Fibroblast of pulmonary artery (primary cell): ENCODE data around the gene ITGB3.

Source experiments
- DNase-seq: peaks from one replicate; pipeline ENCODE4 v3.0.0-alpha.2; 2010; ENCODE audit warnings: low read depth
- H3K4me3 ChIP-seq: replicated peaks from 2 replicates; pipeline ENCODE4 v1.5.1; 2011; ENCODE audit warnings: low read depth, mild to moderate bottlenecking, control low read depth, low read length, moderate library complexity
- TF ChIP-seq, protein P1 (sequence below): IDR thresholded peaks from 2 replicates; pipeline ENCODE4 v1.5.1; 2011; ENCODE audit warnings: mild to moderate bottlenecking, control low read depth, low read length, inconsistent platforms; ENCODE audit errors: missing control alignments

Gene ITGB3

DNA sequence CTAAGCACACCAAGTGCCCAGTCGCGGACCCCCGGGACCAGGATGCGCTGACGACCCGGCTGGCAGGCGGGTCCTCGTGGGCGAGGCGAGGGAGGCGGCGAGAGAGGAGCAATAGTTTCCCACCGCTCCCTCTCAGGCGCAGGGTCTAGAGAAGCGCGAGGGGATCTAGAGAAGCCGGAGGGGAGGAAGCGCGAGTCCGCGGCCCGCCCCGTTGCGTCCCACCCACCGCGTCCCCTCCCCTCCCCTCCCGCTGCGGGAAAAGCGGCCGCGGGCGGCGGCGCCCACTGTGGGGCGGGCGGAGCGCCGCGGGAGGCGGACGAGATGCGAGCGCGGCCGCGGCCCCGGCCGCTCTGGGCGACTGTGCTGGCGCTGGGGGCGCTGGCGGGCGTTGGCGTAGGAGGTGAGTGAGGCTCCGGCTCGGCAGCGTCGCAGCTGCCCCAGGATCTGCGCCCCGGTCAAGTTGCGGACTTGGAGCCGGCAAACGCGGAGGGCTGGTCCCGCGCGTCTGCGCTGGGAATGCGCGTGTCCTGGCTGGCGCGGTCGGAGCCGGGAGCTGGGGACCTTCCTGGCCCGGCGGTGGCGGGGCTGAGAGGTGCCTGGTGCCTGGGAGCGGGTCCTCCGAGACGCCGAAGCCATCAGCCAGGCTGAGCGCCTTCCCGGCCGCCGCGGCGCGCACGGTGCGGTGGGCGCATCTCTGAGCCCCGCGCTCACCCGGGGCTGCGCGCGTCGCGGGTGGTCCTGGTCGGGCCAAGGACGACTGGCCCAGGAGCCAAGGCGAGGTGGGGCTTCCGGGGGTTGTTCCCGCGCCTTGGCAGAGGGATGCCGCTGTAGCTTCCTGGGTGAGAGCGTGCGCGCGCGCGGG, at the start of gene ITGB3:
TSS of gene ITGB3 (plus strand) at position 287 of the 862 bp plus-strand sequence. CDS start at position 322, 35 bp downstream.
- peak; percentile 83 for DNase-seq
- peak within 1 kb of the TSS; percentile 66 for H3K4me3 ChIP-seq
- TF ChIP-seq, protein P1, sequence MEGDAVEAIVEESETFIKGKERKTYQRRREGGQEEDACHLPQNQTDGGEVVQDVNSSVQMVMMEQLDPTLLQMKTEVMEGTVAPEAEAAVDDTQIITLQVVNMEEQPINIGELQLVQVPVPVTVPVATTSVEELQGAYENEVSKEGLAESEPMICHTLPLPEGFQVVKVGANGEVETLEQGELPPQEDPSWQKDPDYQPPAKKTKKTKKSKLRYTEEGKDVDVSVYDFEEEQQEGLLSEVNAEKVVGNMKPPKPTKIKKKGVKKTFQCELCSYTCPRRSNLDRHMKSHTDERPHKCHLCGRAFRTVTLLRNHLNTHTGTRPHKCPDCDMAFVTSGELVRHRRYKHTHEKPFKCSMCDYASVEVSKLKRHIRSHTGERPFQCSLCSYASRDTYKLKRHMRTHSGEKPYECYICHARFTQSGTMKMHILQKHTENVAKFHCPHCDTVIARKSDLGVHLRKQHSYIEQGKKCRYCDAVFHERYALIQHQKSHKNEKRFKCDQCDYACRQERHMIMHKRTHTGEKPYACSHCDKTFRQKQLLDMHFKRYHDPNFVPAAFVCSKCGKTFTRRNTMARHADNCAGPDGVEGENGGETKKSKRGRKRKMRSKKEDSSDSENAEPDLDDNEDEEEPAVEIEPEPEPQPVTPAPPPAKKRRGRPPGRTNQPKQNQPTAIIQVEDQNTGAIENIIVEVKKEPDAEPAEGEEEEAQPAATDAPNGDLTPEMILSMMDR = peak; percentile 16

DNA sequence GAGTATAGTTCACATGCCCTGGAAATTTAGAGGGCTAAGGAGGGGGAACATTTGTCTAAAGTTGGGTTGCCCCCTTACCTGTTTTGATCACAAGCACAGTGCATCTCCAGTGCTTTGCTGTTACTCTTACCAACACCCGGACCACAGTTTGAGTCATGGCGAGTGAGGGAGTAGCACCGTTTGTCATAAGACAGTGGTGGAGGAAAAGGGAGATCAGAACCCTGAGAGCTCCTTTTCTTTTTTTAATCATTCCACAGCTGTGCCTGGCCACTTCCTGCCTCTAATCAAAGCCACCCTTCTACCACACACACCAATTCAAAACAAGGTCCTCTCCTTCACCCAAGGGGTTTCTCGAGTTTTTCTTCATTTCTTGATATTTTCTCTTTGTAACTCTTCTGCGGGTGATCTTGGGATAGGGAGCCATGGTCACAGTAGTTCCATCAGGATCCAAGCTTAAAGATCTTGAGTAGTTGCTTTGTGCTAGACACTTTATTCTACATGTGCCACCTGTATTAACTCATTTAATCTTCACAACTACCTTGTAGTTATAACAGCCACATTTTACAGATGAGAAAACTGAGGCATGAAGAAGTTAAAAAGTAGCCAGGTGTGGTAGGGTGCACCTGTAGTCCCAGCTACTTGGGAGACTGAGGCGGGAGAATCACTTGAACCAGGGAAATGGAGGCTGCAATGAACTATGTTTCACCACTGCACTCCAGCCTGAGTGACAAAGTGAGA, 49.5 kb upstream of the ITGB3 start:
- DNase-seq = no peak
- H3K4me3 ChIP-seq = no peak overlapping the region
- TF ChIP-seq, protein P1 = no peak

DNA sequence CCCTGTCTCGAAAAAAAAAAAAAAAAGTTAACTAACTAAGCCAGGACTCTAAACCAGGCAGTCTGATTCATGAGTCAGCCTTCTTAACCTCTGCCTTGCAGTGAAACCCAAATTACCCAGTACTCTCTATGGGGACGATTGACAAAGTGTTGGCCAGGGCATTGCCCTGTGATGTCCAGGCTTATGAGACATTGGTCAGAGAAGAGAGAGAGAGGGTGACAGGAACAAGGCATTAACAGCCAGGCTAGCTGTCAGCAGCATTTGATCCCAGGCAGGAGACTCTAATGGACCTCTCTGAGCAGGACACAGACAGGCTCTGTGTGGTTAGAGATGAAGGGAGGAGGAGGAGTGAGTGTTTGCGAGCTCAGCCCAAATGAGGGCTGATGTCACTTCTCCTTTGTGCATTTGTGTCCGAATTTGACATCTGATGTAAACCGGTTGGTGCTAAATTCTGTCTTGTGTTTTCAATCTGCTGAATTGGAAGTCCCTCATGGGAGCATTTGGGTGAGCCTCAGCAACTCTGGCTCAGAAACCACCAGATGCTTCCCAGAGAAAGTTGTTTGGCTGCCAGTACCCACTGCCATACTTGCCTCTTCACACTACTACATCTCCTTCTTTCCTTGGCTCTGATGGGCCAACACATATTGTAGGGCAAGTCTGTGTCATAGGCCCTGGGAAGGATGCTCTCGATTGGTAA, 48.8 kb upstream of the ITGB3 start:
- TF ChIP-seq, protein P1 = no peak
- DNase-seq = no peak
- H3K4me3 ChIP-seq = no peak overlapping the region

DNA sequence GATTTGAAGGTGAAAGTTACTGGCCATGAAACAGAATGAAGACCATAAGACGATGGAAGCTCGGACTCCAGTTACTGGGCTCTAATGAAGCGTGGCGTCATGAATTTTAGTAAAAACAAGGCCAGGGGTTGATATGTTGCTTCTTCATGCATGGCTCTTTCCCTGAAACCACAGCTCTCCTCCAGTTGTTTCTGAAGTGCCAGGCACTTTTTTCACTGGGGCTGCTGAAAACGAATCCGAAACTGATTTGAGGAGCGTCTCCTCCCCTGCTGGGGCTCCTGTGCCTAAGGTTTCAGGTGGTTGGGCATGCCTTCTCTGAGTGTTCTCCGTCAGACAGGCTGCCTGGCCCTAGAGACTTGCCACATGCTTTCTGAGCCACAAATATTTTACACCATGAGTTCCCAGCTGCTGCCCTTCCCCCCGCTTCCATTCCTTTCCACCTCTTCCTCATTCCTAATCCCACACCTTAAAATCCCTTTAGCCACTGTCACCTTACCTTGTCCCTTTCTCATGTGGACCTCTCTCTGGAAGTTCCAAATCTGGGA, 48.1 kb upstream of the ITGB3 start:
- no peak overlapping the region for H3K4me3 ChIP-seq
- peak; percentile 57 for DNase-seq
- TF ChIP-seq, protein P1 = no peak

DNA sequence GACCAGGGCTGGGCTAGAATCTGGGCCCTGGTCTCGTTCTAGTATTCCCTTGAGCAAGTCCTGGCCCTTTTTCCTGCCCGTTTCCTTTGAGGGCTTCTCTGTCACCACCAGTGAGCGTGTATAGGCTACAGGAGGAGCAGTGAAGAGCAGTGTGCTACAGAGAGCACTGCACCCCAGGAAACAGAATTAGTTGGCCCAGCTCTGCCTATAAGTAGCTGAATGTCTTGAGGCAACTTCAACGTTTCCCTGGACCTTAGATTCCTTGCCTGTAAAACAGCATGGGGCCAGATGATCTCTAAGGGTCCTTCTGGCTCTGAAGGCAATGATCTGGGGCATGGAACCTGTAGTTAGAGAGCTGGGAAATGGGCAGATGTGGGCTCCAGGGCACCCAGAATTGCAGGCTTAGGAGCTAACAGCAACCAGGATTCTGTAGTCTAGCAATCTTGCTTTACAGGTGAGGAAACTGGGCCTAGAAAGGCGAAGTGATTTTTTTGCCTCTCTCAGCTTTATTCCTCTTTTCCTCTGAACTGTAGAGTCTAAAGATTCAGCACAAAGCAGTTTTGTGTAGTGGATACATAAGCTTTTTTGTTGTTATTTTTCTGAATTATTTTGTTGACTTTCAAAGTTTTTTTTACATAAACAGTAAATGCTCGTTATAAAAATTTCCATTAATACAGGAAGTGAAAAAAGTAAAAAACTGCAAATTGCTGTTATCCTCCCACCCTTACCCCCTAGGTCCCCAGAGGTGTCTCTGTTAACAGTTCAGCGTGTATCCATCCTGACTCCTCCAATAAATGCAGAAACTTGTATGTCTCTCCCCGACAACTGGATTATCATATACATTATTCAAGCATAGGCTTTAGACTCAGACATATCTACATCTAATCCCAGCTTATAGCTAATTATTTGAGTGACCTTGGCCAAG, 46.2 kb upstream of the ITGB3 start:
- DNase-seq = no peak
- H3K4me3 ChIP-seq = no peak overlapping the region
- TF ChIP-seq, protein P1 = no peak
